Neural crest cell (in vitro differentiated cells): ENCODE data around the gene DYNLRB1. TPM values are rescaled to one million over a fixed set of nuclear protein-coding genes. Genes with fewer than 3 reads are reported as not detected.
A peak's percentile ranks its signal among the peaks of the same experiment; 100 is the strongest.

Source experiments
- DNase-seq: peaks from one replicate; pipeline ENCODE4 v3.0.0; 2021; ENCODE audit warnings: low read depth, mixed read lengths, low spot score
- H3K27ac Mint-ChIP-seq: one replicate; pipeline ENCODE4 v1.8.0; 2021; ENCODE audit warnings: mild to moderate bottlenecking, mixed read lengths; ENCODE audit not compliant: unreplicated experiment
- H3K27me3 Mint-ChIP-seq: 2 replicates; pipeline ENCODE4 v1.8.0; 2021; ENCODE audit warnings: low read depth, mild to moderate bottlenecking, mixed read lengths
- H3K36me3 Mint-ChIP-seq: 2 replicates; pipeline ENCODE4 v1.8.0; 2021; ENCODE audit warnings: low read depth, mild to moderate bottlenecking, mixed read lengths
- H3K4me1 Mint-ChIP-seq: 2 replicates; pipeline ENCODE4 v1.8.0; 2021; ENCODE audit warnings: mixed read lengths
- H3K4me3 Mint-ChIP-seq: one replicate; pipeline ENCODE4 v1.8.0; 2021; ENCODE audit warnings: mild to moderate bottlenecking, mixed read lengths
- H3K9me3 Mint-ChIP-seq: 2 replicates; pipeline ENCODE4 v1.8.0; 2021; ENCODE audit warnings: mixed read lengths
- CTCF ChIP-seq: fragments of 200-600 bp; sonication (generic); conservative IDR thresholded peaks from 2 replicates; pipeline ENCODE4 v1.5.0; 2021; ENCODE audit warnings: antibody characterized with exemption, mild to moderate bottlenecking
- total RNA-seq: library from RNA; stranded (reverse); gene quantifications from 2 replicates; pipeline ENCODE4 v1.2.1, GENCODE V29; 2021

The DYNLRB1 gene
- total RNA-seq, 1 donor from 2014 or later = 151 TPM

- TF ChIP-seq CTCF = no peak
- H3K27ac Mint-ChIP-seq = peak overlapping the region; percentile 21
- no peaks in the 10 kb centered on the region for H3K4me1 Mint-ChIP-seq
- H3K27me3 Mint-ChIP-seq = no peaks in the 10 kb centered on the region
- no peaks in the 10 kb centered on the region for H3K9me3 Mint-ChIP-seq
- no peak overlapping the region for H3K4me3 Mint-ChIP-seq
- DNase-seq = no peak
- H3K36me3 Mint-ChIP-seq = peaks cover 12% of the 10 kb centered on the region
Measured at GRCh38 chr20:34574861-34575260, 58.6 kb downstream of the DYNLRB1 start.

- no peak for TF ChIP-seq CTCF
- Mint-ChIP-seq H3K9me3 (no peaks in the 10 kb centered on the region), H3K27me3 (no peaks in the 10 kb centered on the region), H3K27ac (no peak overlapping the region), H3K36me3 (peaks cover 12% of the 10 kb centered on the region), H3K4me1 (no peaks in the 10 kb centered on the region), H3K4me3 (no peak overlapping the region)
- no peak for DNase-seq
Measured at GRCh38 chr20:34575271-34575670, 59.0 kb downstream of the DYNLRB1 start.

- H3K9me3 Mint-ChIP-seq = no peaks in the 10 kb centered on the region
- H3K27ac Mint-ChIP-seq = no peak overlapping the region
- H3K27me3 Mint-ChIP-seq = no peaks in the 10 kb centered on the region
- TF ChIP-seq CTCF = no peak
- H3K4me3 Mint-ChIP-seq = no peak overlapping the region
- H3K4me1 Mint-ChIP-seq = no peaks in the 10 kb centered on the region
- DNase-seq = no peak
- peaks cover 12% of the 10 kb centered on the region for H3K36me3 Mint-ChIP-seq
Measured at GRCh38 chr20:34575756-34576155, 59.5 kb downstream of the DYNLRB1 start.

- TF ChIP-seq CTCF = no peak
- H3K4me3 Mint-ChIP-seq = no peak overlapping the region
- no peak overlapping the region for H3K27ac Mint-ChIP-seq
- no peaks in the 10 kb centered on the region for H3K27me3 Mint-ChIP-seq
- no peaks in the 10 kb centered on the region for H3K9me3 Mint-ChIP-seq
- H3K4me1 Mint-ChIP-seq = peaks cover 8% of the 10 kb centered on the region
- peaks cover 8% of the 10 kb centered on the region for H3K36me3 Mint-ChIP-seq
- DNase-seq = no peak
Measured at GRCh38 chr20:34577061-34577460, 60.8 kb downstream of the DYNLRB1 start.

GRCh38 chr20:34578025-34578424, 61.8 kb downstream of the DYNLRB1 start:
- Mint-ChIP-seq H3K4me1 (peaks cover 12% of the 10 kb centered on the region), H3K27ac (peak overlapping the region; percentile 47), H3K27me3 (no peaks in the 10 kb centered on the region), H3K36me3 (peaks cover 8% of the 10 kb centered on the region), H3K9me3 (no peaks in the 10 kb centered on the region), H3K4me3 (no peak overlapping the region)
- DNase-seq = no peak
- no peak for TF ChIP-seq CTCF

GRCh38 chr20:34578521-34578920, 62.3 kb downstream of the DYNLRB1 start:
- Mint-ChIP-seq H3K4me1 (peaks cover 12% of the 10 kb centered on the region), H3K9me3 (no peaks in the 10 kb centered on the region), H3K27me3 (no peaks in the 10 kb centered on the region), H3K27ac (peak overlapping the region; percentile 47), H3K4me3 (no peak overlapping the region), H3K36me3 (peaks cover 8% of the 10 kb centered on the region)
- TF ChIP-seq CTCF = no peak
- no peak for DNase-seq
